ENCODE results near the gene CASR.

The CASR gene

DNA sequence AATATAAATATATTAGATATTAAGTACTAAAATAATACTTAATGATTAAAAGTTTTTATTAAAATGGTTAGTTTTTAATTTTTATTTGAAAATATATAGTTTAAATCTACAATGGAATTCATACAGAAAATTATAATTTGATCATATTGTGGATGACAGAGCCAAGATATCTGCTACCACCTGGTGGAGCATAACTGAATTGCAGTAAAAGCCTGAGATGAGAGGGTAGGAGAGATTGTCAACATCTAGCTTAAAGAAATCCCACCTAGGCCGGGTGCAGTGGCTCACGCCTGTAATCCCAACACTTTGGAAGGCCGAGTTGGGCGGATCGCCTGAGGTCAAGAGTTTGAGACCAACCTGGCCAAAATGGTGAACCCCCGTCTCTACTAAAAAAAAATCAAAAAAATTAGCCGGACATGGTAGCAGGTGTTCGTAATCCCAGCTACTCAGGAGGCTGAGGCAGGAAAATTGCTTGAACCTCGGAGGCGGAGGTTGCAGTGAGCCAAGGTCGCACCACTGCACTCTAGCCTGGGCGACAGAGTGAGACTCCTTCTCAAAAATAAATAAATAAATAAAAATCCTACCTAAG, 116.5 kb downstream of the CASR start:
- DNase-seq (ENCODE audit: low read depth in 2 of 2, low spot score in 1 of 2), result no peak

DNA sequence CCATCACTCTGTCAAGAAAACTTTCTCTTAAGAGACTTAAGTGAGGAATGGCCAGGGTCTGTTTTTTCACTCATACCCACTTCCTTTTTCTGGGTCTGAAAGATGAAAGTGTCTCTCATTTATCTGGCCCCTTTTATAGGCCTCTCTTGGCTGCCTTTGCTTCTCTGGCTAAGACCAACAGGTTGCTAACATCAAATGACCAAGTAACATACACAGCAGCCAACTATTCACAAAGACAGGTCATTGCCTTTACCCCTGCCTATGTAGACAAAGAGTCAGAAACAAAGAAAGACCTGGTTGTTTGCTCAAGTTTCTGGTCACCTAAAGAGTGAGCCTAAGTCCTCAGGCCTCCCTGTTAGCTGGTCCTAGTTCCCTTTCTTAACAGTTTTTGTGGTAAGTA, 117.6 kb downstream of the CASR start:
- no peak for DNase-seq (ENCODE audit: low read depth in 2 of 2, low spot score in 1 of 2)

DNA sequence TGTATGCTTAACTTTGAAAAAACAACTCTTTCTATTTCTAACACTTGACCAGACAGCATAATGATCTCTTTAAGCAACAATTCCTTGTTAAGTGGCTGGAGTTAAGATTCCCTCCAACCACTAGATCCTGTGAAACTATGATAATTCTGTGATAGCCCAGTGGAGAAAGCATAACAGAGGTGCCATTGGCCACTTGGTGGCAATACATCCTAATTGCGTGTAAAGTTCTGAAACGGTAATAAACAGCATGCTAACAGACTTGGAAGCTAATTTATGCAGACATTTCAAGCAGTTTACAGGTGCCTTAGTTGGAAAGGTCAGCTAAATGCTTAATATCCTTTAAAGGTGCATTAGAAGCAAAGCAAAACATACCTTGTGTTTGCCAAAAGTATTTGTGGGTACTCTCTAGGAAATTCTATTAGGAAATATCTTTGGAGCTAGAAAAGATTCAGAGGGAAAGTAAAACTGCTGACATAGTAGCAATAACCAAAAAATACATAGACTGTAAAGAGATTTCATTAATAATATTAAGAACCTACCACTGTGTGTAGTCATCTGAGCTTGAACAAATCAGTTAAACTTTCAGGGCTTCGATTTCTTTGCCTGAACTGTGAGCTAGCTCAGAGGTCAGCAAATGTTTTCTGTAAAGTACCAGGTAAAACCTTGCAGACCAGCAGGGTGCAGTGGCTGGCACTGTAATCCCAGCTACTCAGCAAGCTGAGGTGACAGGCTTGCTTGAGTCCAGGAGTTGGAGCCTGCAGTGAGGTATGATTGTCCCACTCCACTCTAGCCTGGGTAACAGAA, 122.6 kb downstream of the CASR start:
- DNase-seq (ENCODE audit: low read depth in 2 of 2, low spot score in 1 of 2), result no peak

GRCh38 chr3:122306622-122306953, 123.1 kb downstream of the CASR start:
- no peak for DNase-seq (ENCODE audit: low read depth in 2 of 2, low spot score in 1 of 2)

GRCh38 chr3:122307094-122307687, 123.7 kb downstream of the CASR start:
- DNase-seq (ENCODE audit: low read depth in 2 of 2, low spot score in 1 of 2), result no peak

DNA sequence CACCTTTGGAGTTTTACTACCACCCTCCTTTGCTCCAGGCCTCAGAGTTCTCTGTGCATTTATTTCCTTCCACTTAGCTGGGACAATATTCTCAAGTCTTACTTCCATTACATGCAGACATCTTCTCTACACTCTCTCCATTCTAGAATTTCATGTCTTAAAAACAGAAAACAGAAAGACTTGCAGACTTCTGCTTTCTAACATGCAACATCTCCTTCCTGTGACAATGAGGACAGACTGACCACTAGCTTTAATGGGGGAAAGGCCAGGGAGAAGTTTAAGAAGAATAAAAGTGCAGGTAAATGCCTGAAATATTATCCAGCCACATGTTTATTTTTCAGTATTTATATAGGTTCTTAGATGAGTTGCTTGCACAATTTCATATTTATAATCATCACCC, 124.5 kb downstream of the CASR start:
- DNase-seq (ENCODE audit: low read depth in 2 of 2, low spot score in 1 of 2), result no peak

DNA sequence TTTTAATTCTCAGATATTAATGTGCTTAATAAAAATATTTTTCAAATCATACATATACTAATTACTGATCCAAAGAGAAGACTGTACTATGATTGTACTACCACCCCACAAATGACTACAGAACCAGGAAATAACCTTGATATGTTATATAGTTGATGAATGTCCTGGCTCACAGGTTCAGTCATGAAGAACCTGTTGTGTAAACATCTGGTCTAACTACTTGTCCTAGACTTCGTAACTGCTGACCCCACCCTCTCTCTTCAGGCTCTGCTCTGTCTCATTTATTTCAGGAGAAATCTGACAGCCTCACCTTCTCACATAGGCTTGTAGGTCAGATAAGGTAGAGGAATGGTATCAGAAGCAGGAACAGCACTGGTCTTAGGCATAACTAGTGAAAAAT, 126.9 kb downstream of the CASR start:
- no peak for DNase-seq (ENCODE audit: low read depth in 2 of 2, low spot score in 1 of 2)

DNA sequence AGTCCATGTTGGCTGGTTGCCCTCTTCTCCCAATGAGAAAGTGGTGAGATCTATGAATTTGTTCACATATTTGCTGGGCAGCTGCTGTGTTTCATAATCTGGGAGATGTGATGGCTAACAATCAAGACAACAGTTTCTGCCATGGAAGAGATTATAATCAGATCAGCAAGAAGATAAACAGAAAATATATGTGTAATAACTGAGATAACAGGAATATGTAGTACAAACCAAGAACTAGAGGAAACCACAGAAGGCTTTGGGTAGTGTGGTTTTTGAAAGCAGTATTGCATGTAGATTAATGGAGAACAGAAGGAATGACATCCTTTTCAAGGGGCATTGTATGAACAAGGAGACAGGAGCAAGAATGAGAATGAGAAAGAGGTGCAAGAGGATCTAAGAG, 129.4 kb downstream of the CASR start:
- DNase-seq (ENCODE audit: low read depth in 2 of 2, low spot score in 1 of 2), result no peak

- DNase-seq (ENCODE audit: low read depth in 2 of 2, low spot score in 1 of 2), result no peak
Observed at GRCh38 chr3:122313281-122313680, 129.8 kb downstream of the CASR start.

- DNase-seq (ENCODE audit: low read depth in 2 of 2, low spot score in 1 of 2), result no peak
Observed at GRCh38 chr3:122314228-122314876, 130.9 kb downstream of the CASR start.

- no peak for DNase-seq (ENCODE audit: low read depth in 2 of 2, low spot score in 1 of 2)
Observed at GRCh38 chr3:122315619-122316018, 132.2 kb downstream of the CASR start.

DNA sequence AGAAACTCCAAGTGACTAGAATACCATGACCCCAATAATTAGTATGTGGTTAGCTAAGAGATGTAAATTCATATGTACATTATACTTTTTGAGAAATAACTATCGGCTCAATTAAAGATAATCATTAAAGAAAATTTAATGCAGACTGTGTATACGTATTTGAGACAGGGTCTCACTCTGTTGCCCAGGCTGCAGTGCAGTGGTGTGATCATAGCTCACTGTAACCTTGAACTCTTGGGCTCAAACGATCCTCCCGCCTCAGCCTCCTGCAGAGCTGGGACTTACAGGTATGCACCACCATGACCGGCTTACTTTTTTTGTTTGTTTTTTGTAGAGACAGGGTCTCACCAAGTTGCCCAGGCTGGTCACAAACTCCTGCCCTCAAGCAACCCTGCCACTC, 132.9 kb downstream of the CASR start:
- no peak for DNase-seq (ENCODE audit: low read depth in 2 of 2, low spot score in 1 of 2)

GRCh38 chr3:122318620-122319019, 135.2 kb downstream of the CASR start:
- no peak for DNase-seq (ENCODE audit: low read depth in 2 of 2, low spot score in 1 of 2)

GRCh38 chr3:122322095-122323075, 138.9 kb downstream of the CASR start:
- DNase-seq (ENCODE audit: low read depth in 2 of 2, low spot score in 1 of 2), result no peak

DNA sequence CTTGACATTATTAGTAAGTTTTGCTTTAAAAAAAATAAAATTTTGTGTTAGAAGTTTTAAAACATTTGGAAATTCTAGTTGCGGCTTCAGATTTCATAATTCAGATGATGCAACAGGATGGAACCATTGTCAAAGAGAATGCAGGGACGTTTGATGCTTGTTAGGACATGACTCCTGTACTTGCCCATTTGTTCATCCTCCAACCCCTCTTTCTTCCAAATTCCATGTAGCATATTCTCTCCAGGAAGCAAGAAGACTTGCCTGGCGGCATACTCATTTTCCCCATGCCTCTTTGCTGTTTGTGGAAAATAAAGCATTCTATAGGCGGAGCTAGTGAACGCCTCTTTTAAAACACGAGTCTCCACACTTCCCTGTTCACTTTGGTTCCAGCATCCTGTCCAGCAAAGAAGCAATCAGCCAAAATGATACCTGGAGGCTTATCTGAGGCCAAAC, 141.4 kb downstream of the CASR start, which contains the start of gene CSTA:
Gene CSTA (plus strand): TSS at position 378 of the 453 bp plus-strand sequence. CDS start 45 bp downstream, at position 423.
- DNase-seq (ENCODE audit: low read depth in 2 of 2, low spot score in 1 of 2), result no peak

DNA sequence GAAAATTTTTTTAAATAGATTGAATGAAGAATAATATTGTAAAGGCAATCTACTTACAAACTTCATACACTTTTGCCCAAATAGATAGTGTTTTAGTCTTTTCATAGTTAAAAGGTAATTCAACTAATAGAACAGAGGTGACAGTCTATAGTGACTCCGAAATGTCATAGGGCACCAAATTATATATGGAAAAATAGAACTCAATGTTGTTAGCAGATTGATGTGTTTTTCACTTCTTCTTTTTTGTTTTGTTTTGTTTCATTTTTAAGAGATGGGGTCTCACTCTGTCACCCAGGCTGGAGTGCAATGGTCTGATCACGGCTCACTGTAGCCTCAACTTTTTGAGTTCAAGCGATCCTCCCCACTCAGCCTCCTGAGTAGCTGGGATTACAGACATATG, 142.3 kb downstream of the CASR start:
- no peak for DNase-seq (ENCODE audit: low read depth in 2 of 2, low spot score in 1 of 2)

GRCh38 chr3:122331886-122332285, 148.4 kb downstream of the CASR start:
- no peak for DNase-seq (ENCODE audit: low read depth in 2 of 2, low spot score in 1 of 2)

- no peak for DNase-seq (ENCODE audit: low read depth in 2 of 2, low spot score in 1 of 2)
Observed at GRCh38 chr3:122332551-122332950, 149.1 kb downstream of the CASR start.
